Gastrocnemius medialis (tissue), 4 donors: ENCODE data around the gene OR4D11.

Experiments
- CTCF ChIP-seq, 5 experiments: fragments of 450-650 bp in 3 of 5; fragments of 200-600 bp in 2 of 5; sonication (generic) in 2 of 5; IDR thresholded peaks in 4 of 5; conservative IDR thresholded peaks in 1 of 5; 1 replicate in 4 of 5; 2 replicates in 1 of 5; pipeline ENCODE4 v1.5.1; 2016 to 2019; ENCODE audit warnings: antibody characterized with exemption in 5 of 5, mild to moderate bottlenecking in 3 of 5, moderate library complexity in 3 of 5
- POLR2A ChIP-seq, 2 donors: fragments of 450-650 bp; IDR thresholded peaks; one replicate each; pipeline ENCODE4 v1.6.1; 2017; ENCODE audit warnings: antibody characterized with exemption in 2 of 2, mild to moderate bottlenecking in 2 of 2, moderate library complexity in 2 of 2

DNA sequence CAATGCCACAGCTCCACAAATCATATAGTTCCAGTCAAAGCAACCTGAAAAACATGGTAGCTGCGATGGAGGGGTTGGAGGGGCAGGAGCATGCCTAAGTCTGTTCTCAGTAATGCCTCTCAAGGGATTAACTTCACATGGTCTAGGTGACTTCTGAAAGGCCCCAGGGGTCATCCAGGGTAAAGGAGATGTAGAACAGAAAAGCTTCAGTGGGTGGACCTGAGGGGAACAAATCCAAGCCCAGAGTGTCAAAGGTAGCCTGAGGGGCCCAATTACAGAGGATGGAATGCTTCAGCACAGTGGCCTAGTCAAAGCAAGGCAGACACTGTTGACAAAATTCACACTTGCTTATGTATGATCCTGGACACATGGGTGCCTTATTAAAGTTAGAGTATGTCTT lies 31.3 kb downstream of the OR4D11 start:
- TF ChIP-seq POLR2A (IDR thresholded peaks at IDR 0.05), result no peak
- no peak for TF ChIP-seq CTCF (IDR thresholded peaks at IDR 0.05 in 4 of 5, conservative IDR thresholded peaks at IDR 0.05 in 1 of 5)
